ENCODE results near the gene LRRTM4.
"Not testable (repeated sequence)": the region's sequence is repeated elsewhere in the genome, so short reads cannot be mapped to it uniquely, and the experiment has no call there.

Gene LRRTM4

GRCh38 chr2:77105008-77105407, 417.2 kb downstream of the LRRTM4 start:
- H3K4me3 ChIP-seq (ENCODE audit: low read length): no peak overlapping the region
- no peaks in the 10 kb centered on the region for H3K27me3 ChIP-seq (ENCODE audit: control insufficient read depth, insufficient read depth, low read length)
- no peaks in the 10 kb centered on the region for H3K4me1 ChIP-seq (ENCODE audit: control insufficient read depth, insufficient read depth, low read length)
- peaks cover 8% of the 10 kb centered on the region for H3K9me3 ChIP-seq (replicated peaks; ENCODE audit: low read length)
- H3K9ac ChIP-seq (ENCODE audit: low read depth, low read length): no peak overlapping the region
- H3K4me2 ChIP-seq (ENCODE audit: low read length): no peak overlapping the region
- H3K36me3 ChIP-seq (ENCODE audit: insufficient read depth, low read length): no peaks in the 10 kb centered on the region

DNA sequence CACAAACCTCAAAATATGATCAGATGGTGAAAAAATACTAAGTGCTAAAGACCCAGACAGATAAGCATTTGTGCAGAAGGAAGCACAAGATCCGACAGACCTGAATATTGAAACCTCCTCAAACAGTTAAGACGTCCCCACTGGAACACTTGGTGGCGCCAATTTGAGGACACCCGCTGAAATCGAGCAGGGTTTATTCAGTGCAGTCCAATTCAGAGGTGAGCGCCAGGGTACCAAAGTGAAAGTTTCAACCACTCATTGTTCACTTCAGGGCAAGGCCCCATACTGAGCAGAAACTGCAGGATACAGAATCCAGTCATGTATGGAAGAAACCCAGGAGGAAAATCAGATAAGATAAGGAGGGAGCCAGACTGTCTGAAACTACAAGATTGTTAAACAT, 417.6 kb downstream of the LRRTM4 start:
- H3K4me2 ChIP-seq (ENCODE audit: low read length): no peak overlapping the region
- no peaks in the 10 kb centered on the region for H3K27me3 ChIP-seq (ENCODE audit: control insufficient read depth, insufficient read depth, low read length)
- no peaks in the 10 kb centered on the region for H3K4me1 ChIP-seq (ENCODE audit: control insufficient read depth, insufficient read depth, low read length)
- no peak overlapping the region for H3K4me3 ChIP-seq (ENCODE audit: low read length)
- no peaks in the 10 kb centered on the region for H3K36me3 ChIP-seq (ENCODE audit: insufficient read depth, low read length)
- H3K9ac ChIP-seq (ENCODE audit: low read depth, low read length): no peak overlapping the region
- H3K9me3 ChIP-seq (replicated peaks; ENCODE audit: low read length): peaks cover 8% of the 10 kb centered on the region

DNA sequence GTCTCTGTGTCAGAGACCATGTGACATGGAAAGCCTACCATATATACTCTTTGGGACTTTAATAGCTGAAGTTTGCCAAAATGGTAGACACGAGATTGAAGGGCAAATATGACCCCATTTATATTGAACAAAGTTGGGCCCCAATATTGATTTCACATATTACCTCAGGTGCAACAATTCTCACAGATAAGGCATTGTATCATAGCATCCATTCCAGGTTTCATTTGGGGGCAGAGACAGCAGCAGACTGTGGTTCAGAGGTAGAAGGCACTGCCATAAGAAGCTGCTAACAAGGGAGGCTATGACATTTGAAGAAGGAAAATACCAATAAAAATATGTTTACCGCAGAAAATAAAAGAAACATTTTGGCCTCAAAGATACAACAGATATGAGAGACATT, 419.2 kb downstream of the LRRTM4 start:
- Histone ChIP-seq H3K9ac (ENCODE audit: low read depth, low read length) (no peak overlapping the region), H3K4me1 (ENCODE audit: control insufficient read depth, insufficient read depth, low read length) (no peaks in the 10 kb centered on the region), H3K9me3 (replicated peaks; ENCODE audit: low read length) (peaks cover 8% of the 10 kb centered on the region), H3K27me3 (ENCODE audit: control insufficient read depth, insufficient read depth, low read length) (no peaks in the 10 kb centered on the region), H3K36me3 (ENCODE audit: insufficient read depth, low read length) (no peaks in the 10 kb centered on the region), H3K4me2 (ENCODE audit: low read length) (no peak overlapping the region), H3K4me3 (ENCODE audit: low read length) (no peak overlapping the region)

- H3K4me2 ChIP-seq (ENCODE audit: low read length): no peak overlapping the region
- H3K36me3 ChIP-seq (ENCODE audit: insufficient read depth, low read length): no peaks in the 10 kb centered on the region
- no peak overlapping the region for H3K4me3 ChIP-seq (ENCODE audit: low read length)
- H3K9ac ChIP-seq (ENCODE audit: low read depth, low read length): no peak overlapping the region
- peaks cover 8% of the 10 kb centered on the region for H3K9me3 ChIP-seq (replicated peaks; ENCODE audit: low read length)
- no peaks in the 10 kb centered on the region for H3K4me1 ChIP-seq (ENCODE audit: control insufficient read depth, insufficient read depth, low read length)
- no peaks in the 10 kb centered on the region for H3K27me3 ChIP-seq (ENCODE audit: control insufficient read depth, insufficient read depth, low read length)
Measured at GRCh38 chr2:77101796-77102452, 420.3 kb downstream of the LRRTM4 start.

DNA sequence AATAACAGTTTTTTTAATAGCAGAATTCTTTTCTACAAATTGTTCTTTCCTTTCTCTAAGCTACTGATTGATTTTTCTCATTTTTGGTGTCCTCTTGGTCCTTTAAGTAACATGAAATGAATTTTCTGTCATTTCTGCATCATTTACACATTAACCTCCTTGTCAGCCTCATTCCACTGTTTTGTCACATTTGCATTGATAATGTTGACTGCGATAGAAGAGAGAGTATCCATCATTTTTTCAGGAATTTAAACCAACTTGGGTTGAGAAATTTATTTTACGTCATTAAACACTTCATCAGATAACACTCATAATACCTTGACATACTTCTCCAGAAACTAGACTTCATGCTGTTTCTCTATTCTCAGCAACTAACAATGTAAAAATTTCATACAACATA, 422.2 kb downstream of the LRRTM4 start:
- Histone ChIP-seq H3K27me3 (ENCODE audit: control insufficient read depth, insufficient read depth, low read length) (no peaks in the 10 kb centered on the region), H3K4me3 (ENCODE audit: low read length) (no peak overlapping the region), H3K36me3 (ENCODE audit: insufficient read depth, low read length) (no peaks in the 10 kb centered on the region), H3K4me2 (ENCODE audit: low read length) (no peak overlapping the region), H3K9me3 (replicated peaks; ENCODE audit: low read length) (peaks cover 8% of the 10 kb centered on the region), H3K9ac (ENCODE audit: low read depth, low read length) (no peak overlapping the region), H3K4me1 (ENCODE audit: control insufficient read depth, insufficient read depth, low read length) (no peaks in the 10 kb centered on the region)

DNA sequence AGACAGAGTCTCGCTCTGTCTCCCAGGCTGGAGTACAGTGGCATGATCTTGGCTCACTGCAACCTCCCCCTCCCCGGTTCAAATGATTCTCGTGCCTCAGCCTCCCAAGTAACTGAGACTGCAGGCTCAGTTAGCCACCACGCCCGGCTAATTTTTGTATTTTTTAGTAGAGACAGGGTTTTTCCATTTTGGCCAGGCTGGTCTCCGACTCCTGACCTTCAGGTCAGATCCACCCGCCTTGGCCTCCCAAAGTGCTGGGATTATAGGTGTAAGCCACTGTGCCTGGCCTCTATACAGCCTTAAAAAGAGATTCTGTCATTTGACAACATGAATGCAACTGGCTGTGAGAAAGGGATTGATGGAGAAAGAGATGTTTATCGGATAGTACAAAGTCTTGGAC, 426.7 kb downstream of the LRRTM4 start:
- H3K9ac ChIP-seq (ENCODE audit: low read depth, low read length); H3K4me1 ChIP-seq (ENCODE audit: control insufficient read depth, insufficient read depth, low read length); H3K9me3 ChIP-seq (replicated peaks; ENCODE audit: low read length); H3K4me2 ChIP-seq (ENCODE audit: low read length); H3K36me3 ChIP-seq (ENCODE audit: insufficient read depth, low read length); H3K27me3 ChIP-seq (ENCODE audit: control insufficient read depth, insufficient read depth, low read length); H3K4me3 ChIP-seq (ENCODE audit: low read length): not testable (repeated sequence)

- Histone ChIP-seq H3K9me3 (replicated peaks; ENCODE audit: low read length) (no peaks in the 10 kb centered on the region), H3K4me3 (ENCODE audit: low read length) (no peak overlapping the region), H3K9ac (ENCODE audit: low read depth, low read length) (no peak overlapping the region), H3K4me2 (ENCODE audit: low read length) (no peak overlapping the region), H3K36me3 (ENCODE audit: insufficient read depth, low read length) (no peaks in the 10 kb centered on the region), H3K4me1 (ENCODE audit: control insufficient read depth, insufficient read depth, low read length) (no peaks in the 10 kb centered on the region), H3K27me3 (ENCODE audit: control insufficient read depth, insufficient read depth, low read length) (no peaks in the 10 kb centered on the region)
Measured at GRCh38 chr2:77095096-77095495, 427.1 kb downstream of the LRRTM4 start.

DNA sequence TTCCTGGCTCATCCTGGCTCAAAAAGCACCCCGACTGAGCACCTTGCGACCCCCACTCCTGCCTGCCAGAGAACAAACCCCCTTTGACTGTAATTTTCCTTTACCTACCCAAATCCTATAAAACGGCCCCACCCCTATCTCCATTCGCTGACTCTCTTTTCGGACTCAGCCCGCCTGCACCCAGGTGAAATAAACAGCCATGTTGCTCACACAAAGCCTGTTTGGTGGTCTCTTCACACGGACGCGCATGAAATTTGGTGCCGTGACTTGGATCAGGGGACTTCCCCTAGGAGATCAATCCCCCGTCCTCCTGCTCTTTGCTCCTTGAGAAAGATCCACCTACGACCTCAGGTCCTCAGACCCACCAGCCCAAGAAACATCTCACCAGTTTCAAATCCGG, 433.8 kb downstream of the LRRTM4 start:
- not testable (repeated sequence) for H3K4me2 ChIP-seq (ENCODE audit: low read length); H3K9me3 ChIP-seq (replicated peaks; ENCODE audit: low read length); H3K4me3 ChIP-seq (ENCODE audit: low read length); H3K4me1 ChIP-seq (ENCODE audit: control insufficient read depth, insufficient read depth, low read length); H3K9ac ChIP-seq (ENCODE audit: low read depth, low read length); H3K27me3 ChIP-seq (ENCODE audit: control insufficient read depth, insufficient read depth, low read length); H3K36me3 ChIP-seq (ENCODE audit: insufficient read depth, low read length)

GRCh38 chr2:77087987-77088414, 434.2 kb downstream of the LRRTM4 start:
- Histone ChIP-seq H3K36me3 (ENCODE audit: insufficient read depth, low read length) (no peaks in the 10 kb centered on the region), H3K4me3 (ENCODE audit: low read length) (no peak overlapping the region), H3K27me3 (ENCODE audit: control insufficient read depth, insufficient read depth, low read length) (no peaks in the 10 kb centered on the region), H3K9ac (ENCODE audit: low read depth, low read length) (no peak overlapping the region), H3K4me1 (ENCODE audit: control insufficient read depth, insufficient read depth, low read length) (no peaks in the 10 kb centered on the region), H3K4me2 (ENCODE audit: low read length) (no peak overlapping the region), H3K9me3 (replicated peaks; ENCODE audit: low read length) (no peaks in the 10 kb centered on the region)

GRCh38 chr2:77086478-77086877, 435.7 kb downstream of the LRRTM4 start:
- H3K36me3 ChIP-seq (ENCODE audit: insufficient read depth, low read length): no peaks in the 10 kb centered on the region
- H3K4me2 ChIP-seq (ENCODE audit: low read length): no peak overlapping the region
- H3K4me3 ChIP-seq (ENCODE audit: low read length): no peak overlapping the region
- H3K9ac ChIP-seq (ENCODE audit: low read depth, low read length): no peak overlapping the region
- H3K9me3 ChIP-seq (replicated peaks; ENCODE audit: low read length): no peaks in the 10 kb centered on the region
- H3K4me1 ChIP-seq (ENCODE audit: control insufficient read depth, insufficient read depth, low read length): no peaks in the 10 kb centered on the region
- H3K27me3 ChIP-seq (ENCODE audit: control insufficient read depth, insufficient read depth, low read length): no peaks in the 10 kb centered on the region

DNA sequence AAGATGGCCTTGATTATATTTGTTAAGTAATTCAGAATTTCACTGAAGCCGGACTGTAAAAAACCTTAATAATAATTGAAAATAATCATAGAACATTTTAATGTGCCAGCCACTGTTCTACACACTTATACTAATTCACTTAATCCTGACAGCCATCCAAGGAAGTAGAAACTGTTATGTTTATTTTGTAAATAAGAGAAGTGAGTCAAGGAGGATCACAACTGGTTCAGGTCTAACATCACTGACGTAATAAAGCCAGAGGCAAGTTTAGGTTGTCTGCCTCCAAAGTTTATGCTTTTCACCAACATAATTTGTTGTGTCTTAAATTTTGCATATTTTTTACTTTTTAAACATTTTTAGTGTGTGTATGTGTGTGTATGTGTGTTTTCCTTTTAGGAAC, 436.1 kb downstream of the LRRTM4 start:
- Histone ChIP-seq H3K4me2 (ENCODE audit: low read length) (no peak overlapping the region), H3K9me3 (replicated peaks; ENCODE audit: low read length) (no peaks in the 10 kb centered on the region), H3K36me3 (ENCODE audit: insufficient read depth, low read length) (no peaks in the 10 kb centered on the region), H3K9ac (ENCODE audit: low read depth, low read length) (no peak overlapping the region), H3K4me1 (ENCODE audit: control insufficient read depth, insufficient read depth, low read length) (no peaks in the 10 kb centered on the region), H3K27me3 (ENCODE audit: control insufficient read depth, insufficient read depth, low read length) (no peaks in the 10 kb centered on the region), H3K4me3 (ENCODE audit: low read length) (no peak overlapping the region)

- Histone ChIP-seq H3K27me3 (ENCODE audit: control insufficient read depth, insufficient read depth, low read length) (no peaks in the 10 kb centered on the region), H3K4me2 (ENCODE audit: low read length) (no peak overlapping the region), H3K4me1 (ENCODE audit: control insufficient read depth, insufficient read depth, low read length) (no peaks in the 10 kb centered on the region), H3K9me3 (replicated peaks; ENCODE audit: low read length) (no peaks in the 10 kb centered on the region), H3K9ac (ENCODE audit: low read depth, low read length) (no peak overlapping the region), H3K4me3 (ENCODE audit: low read length) (no peak overlapping the region), H3K36me3 (ENCODE audit: insufficient read depth, low read length) (no peaks in the 10 kb centered on the region)
Measured at GRCh38 chr2:77085561-77085960, 436.6 kb downstream of the LRRTM4 start.

All from skeletal muscle satellite cell (primary cell).